ENCODE results near the gene DDN. TPM values are rescaled to one million over a fixed set of nuclear protein-coding genes. Genes with fewer than 3 reads are reported as not detected.
A peak's percentile ranks its signal among the peaks of the same experiment; 100 is the strongest.

Gene DDN
- total RNA-seq, 2 donors from 2014 or later, result 0.66 TPM; not detected in 1

DNA sequence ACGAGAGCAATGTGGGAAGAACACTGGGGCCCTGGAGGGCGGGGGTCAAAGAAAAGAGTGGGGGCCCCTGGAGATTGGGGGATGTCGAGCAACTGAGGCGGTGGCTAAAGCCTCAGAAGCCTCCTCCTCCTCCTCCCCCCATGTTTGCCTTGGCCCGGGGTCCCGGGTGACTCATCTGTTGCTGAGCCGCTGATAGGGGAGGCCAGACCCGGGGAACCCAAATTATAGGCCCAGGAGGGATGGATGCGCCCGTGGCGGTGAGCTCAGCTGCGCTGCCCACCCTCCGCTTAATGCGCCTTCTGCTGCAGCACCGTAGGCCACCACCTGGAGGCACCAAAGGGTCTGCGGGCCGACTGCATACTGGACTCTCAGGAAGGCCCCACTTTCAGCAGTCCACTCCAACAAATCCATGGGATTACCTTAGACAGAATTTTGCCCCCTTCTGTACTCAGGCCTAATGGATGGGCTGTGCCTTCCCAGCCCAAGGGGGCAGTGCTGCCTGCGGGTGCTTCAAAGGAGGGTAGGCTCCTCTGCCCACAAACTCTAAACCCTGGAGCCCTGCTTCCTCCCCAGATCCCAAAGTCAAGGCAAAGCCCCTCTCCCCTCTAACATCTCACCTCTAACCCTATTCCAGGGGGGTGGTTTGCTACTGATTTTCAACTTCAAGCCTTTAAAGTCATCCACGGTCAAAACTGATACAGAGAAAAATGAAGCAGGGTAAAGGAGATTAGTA lies 25.1 kb downstream of the DDN start:
- intact Hi-C loops (cut with DNase I), result no loop called here
- ATAC-seq (peak; percentile 54), DNase-seq (peak; percentile 43 to 66 (median 50))
- Histone ChIP-seq H3K4me3 (no peak overlapping the region), H3K27ac (no peak overlapping the region), H3K27me3 (peaks cover 0 to 45% of the 10 kb centered on the region in 2 donors), H3K9me3 (no peaks in the 10 kb centered on the region), H3K4me1 (peaks cover 39% of the 10 kb centered on the region), H3K36me3 (replicated peaks in 1 of 2; ENCODE audit: insufficient read depth in 1 of 2, low read depth in 2 of 2) (no peaks in the 10 kb centered on the region)
- TF ChIP-seq, protein P1, sequence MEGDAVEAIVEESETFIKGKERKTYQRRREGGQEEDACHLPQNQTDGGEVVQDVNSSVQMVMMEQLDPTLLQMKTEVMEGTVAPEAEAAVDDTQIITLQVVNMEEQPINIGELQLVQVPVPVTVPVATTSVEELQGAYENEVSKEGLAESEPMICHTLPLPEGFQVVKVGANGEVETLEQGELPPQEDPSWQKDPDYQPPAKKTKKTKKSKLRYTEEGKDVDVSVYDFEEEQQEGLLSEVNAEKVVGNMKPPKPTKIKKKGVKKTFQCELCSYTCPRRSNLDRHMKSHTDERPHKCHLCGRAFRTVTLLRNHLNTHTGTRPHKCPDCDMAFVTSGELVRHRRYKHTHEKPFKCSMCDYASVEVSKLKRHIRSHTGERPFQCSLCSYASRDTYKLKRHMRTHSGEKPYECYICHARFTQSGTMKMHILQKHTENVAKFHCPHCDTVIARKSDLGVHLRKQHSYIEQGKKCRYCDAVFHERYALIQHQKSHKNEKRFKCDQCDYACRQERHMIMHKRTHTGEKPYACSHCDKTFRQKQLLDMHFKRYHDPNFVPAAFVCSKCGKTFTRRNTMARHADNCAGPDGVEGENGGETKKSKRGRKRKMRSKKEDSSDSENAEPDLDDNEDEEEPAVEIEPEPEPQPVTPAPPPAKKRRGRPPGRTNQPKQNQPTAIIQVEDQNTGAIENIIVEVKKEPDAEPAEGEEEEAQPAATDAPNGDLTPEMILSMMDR (IDR thresholded peaks at IDR 0.05), result peak; percentile 45 to 61 (median 54)
- no peak for TF ChIP-seq POLR2A (IDR thresholded peaks at IDR 0.05)
- 13 to 25% methylated on average over 16 to 19 of the region's 19 CpGs for WGBS, 2 donors

- DNase-seq (no peak), ATAC-seq (no peak)
- no peak overlapping the region for H3K4me3 ChIP-seq
Measured at GRCh38 chr12:48973531-48973930, 25.6 kb downstream of the DDN start.

DNA sequence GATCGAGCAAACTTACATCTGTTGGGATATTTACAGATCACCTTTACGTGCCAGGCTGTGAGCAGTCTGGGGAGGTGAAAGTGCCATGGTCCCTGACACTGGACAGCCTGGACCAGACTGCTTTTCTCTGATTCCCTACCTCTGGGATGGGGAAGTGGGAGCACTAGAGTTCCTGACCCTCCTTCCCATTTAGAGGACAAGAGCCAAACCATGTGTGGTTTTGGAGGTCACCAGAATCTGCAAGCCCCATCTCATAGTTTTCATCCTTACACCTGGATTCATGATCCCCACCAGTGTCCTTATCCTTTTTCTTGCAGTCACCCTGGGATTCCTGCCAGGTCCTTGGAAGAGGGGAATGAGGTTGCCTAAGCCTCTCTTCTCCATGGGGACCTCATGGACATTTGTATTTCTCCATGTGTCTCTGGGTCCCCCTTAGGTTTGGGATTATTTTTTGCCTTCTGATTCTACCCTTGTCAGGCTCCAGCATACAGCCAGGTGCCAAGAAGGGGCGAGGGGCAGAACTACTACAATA lies 26.2 kb downstream of the DDN start:
- peaks cover 0 to 34% of the 10 kb centered on the region in 2 donors for H3K27me3 ChIP-seq
- TF ChIP-seq, protein P1 (IDR thresholded peaks at IDR 0.05), result no peak
- TF ChIP-seq POLR2A (IDR thresholded peaks at IDR 0.05), result no peak
- H3K9me3 ChIP-seq, result no peaks in the 10 kb centered on the region
- intact Hi-C loops (cut with DNase I), result no loop called here
- H3K4me3 ChIP-seq, result no peak overlapping the region
- peaks cover 31% of the 10 kb centered on the region for H3K4me1 ChIP-seq
- no peaks in the 10 kb centered on the region for H3K36me3 ChIP-seq (replicated peaks in 1 of 2; ENCODE audit: insufficient read depth in 1 of 2, low read depth in 2 of 2)
- no peak overlapping the region for H3K27ac ChIP-seq
- WGBS, 2 donors, result 0 to 13% methylated on average over 1 to 3 of the region's 3 CpGs
- ATAC-seq (no peak), DNase-seq (no peak)

More at GRCh38 chr12:48973531-48973930, 25.6 kb downstream of the DDN start:
- Histone ChIP-seq H3K36me3 (replicated peaks in 1 of 2; ENCODE audit: insufficient read depth in 1 of 2, low read depth in 2 of 2) (no peaks in the 10 kb centered on the region), H3K27ac (no peak overlapping the region), H3K9me3 (no peaks in the 10 kb centered on the region), H3K27me3 (peaks cover 0 to 39% of the 10 kb centered on the region in 2 donors), H3K4me1 (peaks cover 37% of the 10 kb centered on the region)
- intact Hi-C loops (cut with DNase I), result no loop called here
- 11 to 18% methylated on average over 4 to 12 of the region's 12 CpGs for WGBS, 2 donors
- no peak for TF ChIP-seq POLR2A (IDR thresholded peaks at IDR 0.05)
- TF ChIP-seq, protein P1 (IDR thresholded peaks at IDR 0.05), result no peak

DNA sequence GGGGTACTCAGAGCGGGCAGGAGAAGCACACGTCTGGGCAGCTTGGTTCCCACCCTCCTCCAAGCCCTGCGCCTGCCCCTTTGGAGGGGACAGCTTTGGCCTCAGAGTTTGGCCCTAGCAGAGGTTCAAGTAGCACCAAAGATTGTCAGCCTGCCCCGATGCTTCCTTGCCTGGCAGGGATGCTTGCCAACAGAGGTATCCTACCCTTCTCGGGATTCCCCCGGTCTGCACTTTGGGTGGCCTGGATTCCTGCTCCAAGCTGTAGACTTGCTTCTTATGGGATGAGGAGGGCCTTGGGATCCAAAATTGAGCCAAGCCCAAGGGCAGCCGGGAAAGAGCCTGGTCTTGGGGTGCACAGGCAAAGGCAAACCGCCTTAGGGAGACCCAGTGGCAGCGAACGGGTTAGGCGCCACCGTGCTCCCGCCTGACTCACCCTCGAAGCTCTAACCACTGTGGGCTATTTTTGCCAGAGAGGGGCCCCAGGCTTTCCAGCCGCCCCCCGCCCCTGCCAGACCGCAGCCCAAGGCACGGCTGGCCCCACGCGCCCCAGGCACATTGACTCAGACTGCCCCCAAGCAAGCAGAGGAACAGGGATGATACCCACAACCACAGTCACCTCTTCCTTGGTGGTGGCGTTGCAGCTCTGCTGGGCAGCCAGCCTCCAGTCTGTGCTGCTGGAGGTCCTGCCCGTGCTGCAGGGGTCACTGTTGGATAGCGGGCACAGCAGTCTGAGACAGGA lies 26.8 kb downstream of the DDN start:
- no peaks in the 10 kb centered on the region for H3K9me3 ChIP-seq
- 12 to 15% methylated on average over 9 to 19 of the region's 23 CpGs for WGBS, 2 donors
- H3K36me3 ChIP-seq (replicated peaks in 1 of 2; ENCODE audit: insufficient read depth in 1 of 2, low read depth in 2 of 2), result no peaks in the 10 kb centered on the region
- H3K27ac ChIP-seq, result no peak overlapping the region
- ATAC-seq (no peak), DNase-seq (no peak)
- peaks cover 27% of the 10 kb centered on the region for H3K4me1 ChIP-seq
- H3K4me3 ChIP-seq, result no peak overlapping the region
- peaks cover 0 to 30% of the 10 kb centered on the region in 2 donors for H3K27me3 ChIP-seq
- intact Hi-C loops (cut with DNase I), result no loop called here
- TF ChIP-seq, protein P1 (IDR thresholded peaks at IDR 0.05), result no peak
- TF ChIP-seq POLR2A (IDR thresholded peaks at IDR 0.05), result no peak

Data from body of pancreas (tissue), 4 donors.